Liver (tissue), 9 donors: ENCODE measurements around the gene ARHGAP29. TPM values are rescaled to one million over a fixed set of nuclear protein-coding genes. Genes with fewer than 3 reads are reported as not detected.

ENCODE experiments used
- DNase-seq: peaks from one replicate; pipeline ENCODE4 v3.0.0-alpha.2; 2017; ENCODE audit warnings: low spot score
- H3K27ac ChIP-seq, 2 donors: one replicate each; pipeline ENCODE4 v1.7.0; 2013; ENCODE audit warnings: inconsistent platforms in 2 of 2, low read length in 2 of 2, control low read depth in 1 of 2, low read depth in 1 of 2, mild to moderate bottlenecking in 1 of 2
- H3K27me3 ChIP-seq, 4 donors: one replicate each; pipeline versions ENCODE4 v1.6.1 to v1.7.0; 2013; ENCODE audit warnings: low read length in 3 of 4, inconsistent platforms in 1 of 4, mild to moderate bottlenecking in 1 of 4, moderate library complexity in 1 of 4; ENCODE audit not compliant: control insufficient read depth in 4 of 4, insufficient read depth in 4 of 4
- H3K36me3 ChIP-seq, 4 donors: one replicate each; pipeline versions ENCODE4 v1.6.1 to v1.7.0; 2013; ENCODE audit warnings: low read length in 3 of 4, mild to moderate bottlenecking in 3 of 4, low read depth in 1 of 4, moderate library complexity in 1 of 4; ENCODE audit not compliant: control insufficient read depth in 4 of 4, insufficient read depth in 3 of 4
- H3K4me1 ChIP-seq, 4 donors: one replicate each; pipeline versions ENCODE4 v1.6.1 to v1.7.0; 2013; ENCODE audit warnings: low read length in 3 of 4, mild to moderate bottlenecking in 3 of 4, moderate library complexity in 1 of 4; ENCODE audit not compliant: control insufficient read depth in 4 of 4, insufficient read depth in 4 of 4
- H3K4me3 ChIP-seq, 3 donors: one replicate each; pipeline versions ENCODE4 v1.6.1 to v1.7.0; 2013; ENCODE audit warnings: low read length in 3 of 3, control low read depth in 1 of 3, low read depth in 1 of 3, mild to moderate bottlenecking in 1 of 3
- H3K9ac ChIP-seq, 2 donors: one replicate each; pipeline ENCODE4 v1.7.0; 2013; ENCODE audit warnings: low read length in 2 of 2, mild to moderate bottlenecking in 2 of 2, moderate library complexity in 2 of 2, control low read depth in 1 of 2, low read depth in 1 of 2
- H3K9me3 ChIP-seq, 4 donors: one replicate each; pipeline versions ENCODE4 v1.6.1 to v1.7.0; 2013; ENCODE audit warnings: low read length in 3 of 4; ENCODE audit not compliant: control insufficient read depth in 4 of 4
- ATF3 ChIP-seq: IDR thresholded peaks from 2 replicates; pipeline ENCODE4 v1.6.1; 2016; ENCODE audit warnings: antibody characterized with exemption
- EGR1 ChIP-seq, 2 donors: IDR thresholded peaks; 2 replicates each; pipeline ENCODE4 v1.6.1; 2016 to 2018; ENCODE audit warnings: antibody characterized with exemption in 2 of 2, low read depth in 2 of 2
- FOXA1 ChIP-seq: IDR thresholded peaks from 2 replicates; pipeline ENCODE4 v1.6.1; 2016; ENCODE audit warnings: antibody characterized with exemption
- FOXA2 ChIP-seq: IDR thresholded peaks from 2 replicates; pipeline ENCODE4 v1.6.1; 2016; ENCODE audit warnings: antibody characterized with exemption
- GABPA ChIP-seq, 2 donors: IDR thresholded peaks in 1 of 2; conservative IDR thresholded peaks in 1 of 2; 2 replicates each; pipeline ENCODE4 v1.6.1; 2016; ENCODE audit warnings: antibody characterized with exemption in 2 of 2, mild to moderate bottlenecking in 1 of 2, moderate library complexity in 1 of 2
- HNF4A ChIP-seq, 2 donors: conservative IDR thresholded peaks; 2 replicates each; pipeline ENCODE4 v1.6.1; 2016; ENCODE audit warnings: antibody characterized with exemption in 2 of 2, mild to moderate bottlenecking in 2 of 2
- HNF4G ChIP-seq: IDR thresholded peaks from 2 replicates; pipeline ENCODE4 v1.6.1; 2016; ENCODE audit warnings: antibody characterized with exemption
- JUND ChIP-seq, 2 donors: IDR thresholded peaks; 2 replicates each; pipeline ENCODE4 v1.6.1; 2016; ENCODE audit warnings: antibody characterized with exemption in 2 of 2
- MAX ChIP-seq: IDR thresholded peaks from 2 replicates; pipeline ENCODE4 v1.6.1; 2016; ENCODE audit warnings: antibody characterized with exemption
- NR2F2 ChIP-seq: IDR thresholded peaks from 2 replicates; pipeline ENCODE4 v1.6.1; 2016; ENCODE audit warnings: antibody characterized with exemption
- RAD21 ChIP-seq, 2 donors: IDR thresholded peaks; 2 replicates each; pipeline ENCODE4 v1.6.1; 2016; ENCODE audit warnings: antibody characterized with exemption in 2 of 2, mild to moderate bottlenecking in 2 of 2
- REST ChIP-seq: IDR thresholded peaks from 2 replicates; pipeline ENCODE4 v1.6.1; 2016; ENCODE audit warnings: antibody characterized with exemption, mild to moderate bottlenecking
- RXRA ChIP-seq, 2 donors: IDR thresholded peaks; 2 replicates each; pipeline ENCODE4 v1.6.1; 2017 to 2018; ENCODE audit warnings: antibody characterized with exemption in 2 of 2, mild to moderate bottlenecking in 1 of 2
- TAF1 ChIP-seq: conservative IDR thresholded peaks from 2 replicates; pipeline ENCODE4 v1.6.1; 2016; ENCODE audit warnings: antibody characterized with exemption, mild to moderate bottlenecking
- YY1 ChIP-seq: IDR thresholded peaks from 2 replicates; pipeline ENCODE4 v1.6.1; 2016; ENCODE audit warnings: antibody characterized with exemption, mild to moderate bottlenecking
- ZBTB33 ChIP-seq: IDR thresholded peaks from 2 replicates; pipeline ENCODE4 v1.6.1; 2016; ENCODE audit warnings: antibody characterized with exemption
- WGBS: extraction: QIAGEN DNeasy Blood & Tissue Kit; methylation state at CpG from one replicate; pipeline ENCODE4 v1.1.7; 2013; 5-methylcytosine and 5-hydroxymethylcytosine counted together
- polyA plus RNA-seq, 2 donors: library from polyadenylated mRNA; stranded (reverse) in 1 of 2; unstranded in 1 of 2; fragments of 200-250 nt in 1 of 2; fragments of >200 nt in 1 of 2; fragmentation: Nextera tagmentation in 1 of 2; extraction: Ambion mirVana in 1 of 2; gene quantifications; one replicate each; pipeline versions ENCODE4 v1.2.1 to v1.2.3, GENCODE V29; 2013 to 2015
- total RNA-seq, 2 donors: library from RNA; depleted of rRNA; stranded (reverse); fragments of >200 nt; gene quantifications; one replicate each; pipeline ENCODE4 v1.2.3, GENCODE V29; 2014
- TF ChIP-seq, protein P1 (sequence below): fragments of 150-350 bp; IDR thresholded peaks from 2 replicates; pipeline ENCODE4 v1.5.1; 2017; ENCODE audit warnings: improper control_type of control experiment, low read depth, low read length; ENCODE audit not compliant: missing input control
- donor health status: healthy.
- donor health status: healthy.
- donor health status: healthy.
- donor health status: healthy.
- donor health status: healthy.

The ARHGAP29 gene
- total and polyA plus RNA-seq, 4 donors, result 8.3 to 27.7 (median 13.2) TPM

DNA sequence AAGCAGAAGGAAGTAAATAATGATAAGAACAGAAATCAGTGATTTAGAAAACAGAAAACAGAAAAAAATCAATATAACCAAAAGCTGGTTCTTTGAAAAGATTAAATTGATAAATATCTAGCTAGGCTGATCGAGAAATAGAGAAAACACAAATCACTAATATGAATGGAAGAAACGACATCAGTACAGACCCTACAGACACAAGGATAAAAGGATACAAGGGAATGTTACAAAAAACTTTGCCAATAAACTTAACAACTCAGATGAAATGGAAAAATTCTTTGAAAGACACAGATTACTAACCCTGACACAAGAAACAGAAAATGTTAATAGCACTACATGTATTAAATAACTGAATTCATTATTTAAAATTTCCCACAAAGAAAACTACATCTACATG, 6.3 kb upstream of the ARHGAP29 start:
- Histone ChIP-seq H3K9me3 (no peaks in the 10 kb centered on the region), H3K36me3 (no peaks in the 10 kb centered on the region), H3K4me3 (no peak overlapping the region), H3K27me3 (no peaks in the 10 kb centered on the region), H3K27ac (no peak overlapping the region), H3K9ac (no peak overlapping the region), H3K4me1 (peaks cover 2 to 18% (median 11%) of the 10 kb centered on the region in 4 donors)
- TF ChIP-seq MAX (no peak), YY1 (no peak), TAF1 (no peak), FOXA1 (no peak), GABPA (IDR thresholded peaks at IDR 0.05 in 1 of 2, conservative IDR thresholded peaks at IDR 0.05 in 1 of 2) (no peak), RXRA (IDR thresholded peaks at IDR 0.05) (no peak), JUND (IDR thresholded peaks at IDR 0.05) (no peak), NR2F2 (no peak), RAD21 (IDR thresholded peaks at IDR 0.05) (no peak), ATF3 (no peak), HNF4A (conservative IDR thresholded peaks at IDR 0.05) (no peak), FOXA2 (no peak), REST (no peak), HNF4G (no peak), ZBTB33 (no peak), EGR1 (IDR thresholded peaks at IDR 0.05; ENCODE audit: low read depth in 2 of 2) (no peak)
- TF ChIP-seq, protein P1, sequence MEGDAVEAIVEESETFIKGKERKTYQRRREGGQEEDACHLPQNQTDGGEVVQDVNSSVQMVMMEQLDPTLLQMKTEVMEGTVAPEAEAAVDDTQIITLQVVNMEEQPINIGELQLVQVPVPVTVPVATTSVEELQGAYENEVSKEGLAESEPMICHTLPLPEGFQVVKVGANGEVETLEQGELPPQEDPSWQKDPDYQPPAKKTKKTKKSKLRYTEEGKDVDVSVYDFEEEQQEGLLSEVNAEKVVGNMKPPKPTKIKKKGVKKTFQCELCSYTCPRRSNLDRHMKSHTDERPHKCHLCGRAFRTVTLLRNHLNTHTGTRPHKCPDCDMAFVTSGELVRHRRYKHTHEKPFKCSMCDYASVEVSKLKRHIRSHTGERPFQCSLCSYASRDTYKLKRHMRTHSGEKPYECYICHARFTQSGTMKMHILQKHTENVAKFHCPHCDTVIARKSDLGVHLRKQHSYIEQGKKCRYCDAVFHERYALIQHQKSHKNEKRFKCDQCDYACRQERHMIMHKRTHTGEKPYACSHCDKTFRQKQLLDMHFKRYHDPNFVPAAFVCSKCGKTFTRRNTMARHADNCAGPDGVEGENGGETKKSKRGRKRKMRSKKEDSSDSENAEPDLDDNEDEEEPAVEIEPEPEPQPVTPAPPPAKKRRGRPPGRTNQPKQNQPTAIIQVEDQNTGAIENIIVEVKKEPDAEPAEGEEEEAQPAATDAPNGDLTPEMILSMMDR, result no peak
- DNase-seq, result no peak
- 66% methylated on average over 2 of the region's 2 CpGs for WGBS

GRCh38 chr1:94240822-94241221, 3.4 kb upstream of the ARHGAP29 start:
- Histone ChIP-seq H3K27me3 (no peaks in the 10 kb centered on the region), H3K4me3 (no peak overlapping the region), H3K4me1 (peaks cover 0 to 12% (median 6%) of the 10 kb centered on the region in 4 donors), H3K27ac (no peak overlapping the region), H3K9ac (no peak overlapping the region), H3K36me3 (no peaks in the 10 kb centered on the region), H3K9me3 (no peaks in the 10 kb centered on the region)
- no peak for DNase-seq
- TF ChIP-seq, protein P1, result peak; percentile 42
- TF ChIP-seq FOXA1, result no peak
- no peak for TF ChIP-seq MAX
- TF ChIP-seq YY1, result no peak
- TF ChIP-seq RXRA (IDR thresholded peaks at IDR 0.05), result no peak
- no peak for TF ChIP-seq JUND (IDR thresholded peaks at IDR 0.05)
- TF ChIP-seq GABPA (IDR thresholded peaks at IDR 0.05 in 1 of 2, conservative IDR thresholded peaks at IDR 0.05 in 1 of 2), result no peak
- no peak for TF ChIP-seq REST
